ENCODE data around the gene BAX.

- no peak for TF ChIP-seq RAD21 (IDR thresholded peaks at IDR 0.05; ENCODE audit: low read length)
- no peak for TF ChIP-seq POLR2A (IDR thresholded peaks at IDR 0.05; ENCODE audit: low read depth, low read length)
- TF ChIP-seq CTCF (conservative IDR thresholded peaks at IDR 0.05; ENCODE audit: low read depth, low read length): no peak
- TF ChIP-seq CHD1 (IDR thresholded peaks at IDR 0.05; ENCODE audit: low read depth, low read length): no peak
- TF ChIP-seq MXI1 (IDR thresholded peaks at IDR 0.05; ENCODE audit: borderline replicate concordance, low read depth, low read length): no peak
- no peak for TF ChIP-seq NFE2L2 (IDR thresholded peaks at IDR 0.05; ENCODE audit: low read depth, low read length)
- no peak for TF ChIP-seq MAZ (IDR thresholded peaks at IDR 0.05; ENCODE audit: borderline replicate concordance, low read depth, low read length)
- TF ChIP-seq ELK1 (IDR thresholded peaks at IDR 0.05; ENCODE audit: borderline replicate concordance, low read depth, low read length): no peak
- no peak for TF ChIP-seq CEBPB (IDR thresholded peaks at IDR 0.05; ENCODE audit: low read depth, low read length)
- no peak for TF ChIP-seq RFX5 (IDR thresholded peaks at IDR 0.05; ENCODE audit: low read depth, low read length)
Measured at GRCh38 chr19:49011194-49011593, 56.5 kb downstream of the BAX start.

All from IMR-90 (cell line).